HepG2 (cell line): ENCODE results near the gene CCNYL1. TPM values are rescaled to one million over a fixed set of nuclear protein-coding genes. Genes with fewer than 3 reads are reported as not detected.
"Not testable (repeated sequence)": the region's sequence is repeated elsewhere in the genome, so short reads cannot be mapped to it uniquely, and the experiment has no call there.

Source experiments
- ATAC-seq: fragments of 200-7000 bp; cut with Tn5 transposase; 3 replicates; pipeline ENCODE4 v1.9.1; 2020; ENCODE audit warnings: mild to moderate bottlenecking, moderate library complexity
- BruUV-seq: library from RNA; stranded (reverse); fragments of 400-500 nt; replicated peaks from 2 replicates; lab custom pipeline; 2021; lab: Mats Ljungman, UMichigan
- CTCF ChIA-PET: fragments of 300-600 bp; formaldehyde crosslinking; extraction: SDS; loops from one replicate; lab custom pipeline; 2021; ENCODE audit warnings: low total read pairs, inconsistent platforms, low intra/inter-chr PET ratio; lab: Yijun Ruan, JAX
- POLR2A ChIA-PET: fragments of 350-600 bp; sonication (Branson Sonifier 250); formaldehyde crosslinking; loops from one replicate; lab custom pipeline; 2020; ENCODE audit warnings: antibody characterized with exemption, inconsistent platforms; lab: Yijun Ruan, JAX
- DNase-seq: peaks from one replicate; pipeline ENCODE4 v3.0.0-alpha.2; 2015; ENCODE audit warnings: low spot score
- FAIRE-seq: peaks from 3 replicates; lab custom pipeline; 2011; peaks lifted over from hg19 to GRCh38; lab: Jason Lieb, UNC
- H2AFZ ChIP-seq: one replicate; pipeline ENCODE4 v1.6.1; 2011; ENCODE audit warnings: low read length, inconsistent platforms
- H3K27ac ChIP-seq: fragments of 300-600 bp; 3 replicates; pipeline ENCODE4 v1.8.0; 2011; ENCODE audit warnings: mixed run types, mild to moderate bottlenecking, mixed read lengths, low read length, inconsistent platforms; ENCODE audit not compliant: insufficient read depth; ENCODE audit errors: extremely low read length
- H3K27me3 ChIP-seq, 2 experiments: fragments of 200-600 bp in 1 of 2; 2 replicates in 1 of 2; 3 replicates in 1 of 2; pipeline versions ENCODE4 v1.6.0 to v1.8.0; 2011; ENCODE audit warnings: low read length in 2 of 2, mild to moderate bottlenecking in 2 of 2, moderate library complexity in 2 of 2, inconsistent platforms in 1 of 2; ENCODE audit not compliant: insufficient read depth in 2 of 2, control insufficient read depth in 1 of 2
- H3K36me3 ChIP-seq, 2 experiments: fragments of 200-600 bp in 1 of 2; replicated peaks in 1 of 2; 2 replicates in 1 of 2; 3 replicates in 1 of 2; pipeline versions ENCODE4 v1.5.1 to v1.8.0; 2011; ENCODE audit warnings: low read length in 2 of 2, inconsistent platforms in 1 of 2; ENCODE audit not compliant: insufficient read depth in 2 of 2, control insufficient read depth in 1 of 2
- H3K4me1 ChIP-seq: 2 replicates; pipeline ENCODE4 v1.5.1; 2012; ENCODE audit warnings: low read length, inconsistent platforms; ENCODE audit not compliant: insufficient read depth
- H3K4me2 ChIP-seq: 2 replicates; pipeline ENCODE4 v1.6.0; 2011; ENCODE audit warnings: low read depth, low read length, inconsistent platforms
- H3K4me3 ChIP-seq, 3 experiments: fragments of 200-600 bp in 1 of 3; sonication (generic), shearing (Covaris generic) in 1 of 3; replicated peaks in 1 of 3; 2 replicates each; pipeline ENCODE4 v1.5.1; 2011 to 2016; ENCODE audit warnings: low read length in 3 of 3, inconsistent platforms in 2 of 3, low read depth in 2 of 3, mild to moderate bottlenecking in 2 of 3, control low read depth in 1 of 3, mixed read lengths in 1 of 3; ENCODE audit not compliant: insufficient read depth in 1 of 3
- H3K79me2 ChIP-seq: one replicate; pipeline ENCODE4 v1.6.1; 2011; ENCODE audit warnings: low read length, inconsistent platforms; ENCODE audit not compliant: insufficient read depth
- H3K9ac ChIP-seq: 2 replicates; pipeline ENCODE4 v1.6.0; 2011; ENCODE audit warnings: mild to moderate bottlenecking, low read depth, low read length, inconsistent platforms; ENCODE audit not compliant: insufficient read depth
- H3K9me3 ChIP-seq: 2 replicates; pipeline ENCODE4 v1.5.1; 2012; ENCODE audit warnings: mild to moderate bottlenecking, low read length
- H4K20me1 ChIP-seq: 2 replicates; pipeline ENCODE4 v1.6.0; 2011; ENCODE audit warnings: inconsistent platforms, mild to moderate bottlenecking, low read length, moderate library complexity; ENCODE audit not compliant: insufficient read depth
- DDIT3 ChIP-seq: sonication (generic); formaldehyde crosslinking; IDR thresholded peaks from 2 replicates; pipeline ENCODE4 v1.4.0; 2020; ENCODE audit warnings: mild to moderate bottlenecking, missing genetic modification reagents
- DNMT1 ChIP-seq: sonication (generic); formaldehyde crosslinking; IDR thresholded peaks from 2 replicates; pipeline ENCODE4 v1.5.1; 2020; ENCODE audit warnings: mild to moderate bottlenecking, missing genetic modification reagents
- HNF4A ChIP-seq: sonication (generic); formaldehyde crosslinking; IDR thresholded peaks from 2 replicates; pipeline ENCODE4 v1.4.0; 2020; ENCODE audit warnings: missing genetic modification reagents
- HNRNPL ChIP-seq: fragments of 200-400 bp; formaldehyde crosslinking; IDR thresholded peaks from 2 replicates; pipeline ENCODE4 v1.6.1; 2017; ENCODE audit warnings: mild to moderate bottlenecking, low read depth, low read length
- RXRB ChIP-seq: IDR thresholded peaks from 2 replicates; pipeline ENCODE4 v1.6.1; 2016; ENCODE audit warnings: borderline replicate concordance, missing genetic modification reagents, missing compliant biosample characterization
- SIN3B ChIP-seq: fragments of 150-350 bp; IDR thresholded peaks from 2 replicates; pipeline ENCODE4 v1.6.1; 2014; ENCODE audit warnings: low read length
- SP1 ChIP-seq, 2 experiments: fragments of 450-650 bp in 1 of 2; sonication (generic) in 1 of 2; formaldehyde crosslinking in 1 of 2; IDR thresholded peaks; 2 replicates each; pipeline versions ENCODE4 v1.4.0 to v1.6.1; 2016 to 2020; ENCODE audit warnings: missing genetic modification reagents in 1 of 2
- TP53 ChIP-seq: sonication (generic); formaldehyde crosslinking; conservative IDR thresholded peaks from 2 replicates; pipeline ENCODE4 v1.4.0; 2020; ENCODE audit warnings: missing genetic modification reagents
- ZNF251 ChIP-seq: sonication (generic); formaldehyde crosslinking; IDR thresholded peaks from 2 replicates; pipeline ENCODE4 v1.9.0; 2021; ENCODE audit warnings: mild to moderate bottlenecking, missing genetic modification reagents
- ZNF552 ChIP-seq: sonication (generic); formaldehyde crosslinking; IDR thresholded peaks from 2 replicates; pipeline ENCODE4 v1.9.0; 2022; ENCODE audit warnings: missing genetic modification reagents, mild to moderate bottlenecking, borderline replicate concordance
- ZNF629 ChIP-seq: sonication (generic); formaldehyde crosslinking; conservative IDR thresholded peaks from 2 replicates; pipeline ENCODE4 v1.5.0; 2020; ENCODE audit warnings: missing genetic modification reagents
- ZNF7 ChIP-seq: IDR thresholded peaks from 2 replicates; pipeline ENCODE4 v1.6.1; 2016; ENCODE audit warnings: missing biosample characterization, missing genetic modification reagents
- WGBS: methylation state at CpG from one replicate; pipeline ENCODE4 v1.1.6; 2017; ENCODE audit warnings: low lambda C conversion rate; 5-methylcytosine and 5-hydroxymethylcytosine counted together
- in situ Hi-C: cut with HindIII; loops from 2 replicates; pipeline ENCODE4 v1.10.0; 2017; ENCODE audit warnings: low pct_unique_long_range_greater_than_20kb; ENCODE audit not compliant: extremely low pct_ligation_motif_present
- intact Hi-C: fragments of 100-400 bp; cut with micrococcal nuclease; formaldehyde crosslinking; loops from one replicate; pipeline ENCODE4 v1.10.0; 2022; ENCODE audit not compliant: unreplicated experiment
- polyA plus RNA-seq, 8 experiments: library from polyadenylated mRNA; depleted of rRNA in 3 of 8; stranded (reverse) in 7 of 8; unstranded in 1 of 8; fragments of >200 nt; fragmentation: Illumina TruSeq in 4 of 8; extraction: Trizol in 4 of 8; gene quantifications; 2 replicates each; pipeline versions ENCODE4 v1.2.1 to v1.2.3, GENCODE V29; 2011 to 2016; ENCODE audit warnings: low read depth in 4 of 8, missing spikeins in 1 of 8, mixed read lengths in 1 of 8; ENCODE audit not compliant: insufficient read depth in 1 of 8
- total RNA-seq, 5 experiments: library from RNA; depleted of rRNA; stranded (reverse); fragments of >200 nt; fragmentation: Illumina TruSeq; extraction: Trizol; gene quantifications; 2 replicates each; pipeline ENCODE4 v1.2.3, GENCODE V29; 2016; ENCODE audit warnings: low read depth in 1 of 5
- TF ChIP-seq, protein P1 (sequence below): sonication (generic); formaldehyde crosslinking; IDR thresholded peaks from 2 replicates; pipeline ENCODE4 v1.8.1; 2023; ENCODE audit warnings: missing genetic modification reagents, mild to moderate bottlenecking, borderline replicate concordance
- TF ChIP-seq, protein P2 (sequence below): sonication (generic); formaldehyde crosslinking; IDR thresholded peaks from 2 replicates; pipeline ENCODE4 v1.4.0; 2020; ENCODE audit warnings: mild to moderate bottlenecking, missing genetic modification reagents, borderline replicate concordance

The CCNYL1 gene
- total and polyA plus RNA-seq, 2 of the 13 experiments (the other 11 are each of a cell fraction or from before 2014, with no cell fraction given) = 12.5 to 16.2 TPM

DNA sequence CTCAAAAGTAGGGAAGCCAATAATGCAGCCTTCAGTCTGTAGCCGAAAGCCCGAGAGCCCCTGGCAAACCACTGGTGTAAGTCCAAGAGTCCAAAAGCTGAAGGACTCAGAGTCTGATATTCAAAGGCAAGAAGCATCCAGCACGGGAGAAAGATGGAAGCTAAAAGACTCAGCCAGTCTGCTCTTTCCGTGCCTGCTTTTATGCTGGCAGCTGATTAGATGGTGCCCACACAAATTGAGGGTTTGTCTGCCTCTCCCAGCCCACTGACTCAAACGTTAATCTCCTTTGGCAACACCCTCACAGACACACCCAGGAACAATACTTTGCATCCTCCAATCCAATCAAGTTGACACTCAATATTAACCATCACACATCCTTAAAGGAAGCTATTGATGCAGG lies 14.5 kb upstream of the CCNYL1 start:
- H3K79me2 ChIP-seq, H2AFZ ChIP-seq, H4K20me1 ChIP-seq, H3K36me3 ChIP-seq, intact Hi-C loops, H3K27ac ChIP-seq, DNase-seq, POLR2A ChIA-PET, H3K9me3 ChIP-seq, CTCF ChIA-PET, in situ Hi-C loops, BruUV-seq, H3K27me3 ChIP-seq, H3K4me3 ChIP-seq, FAIRE-seq, H3K9ac ChIP-seq: not testable (repeated sequence)
- peaks cover 38% of the 10 kb centered on the region for H3K4me1 ChIP-seq
- 8% methylated on average over 5 of the region's 5 CpGs for WGBS
- peak overlapping the region; percentile 33 for H3K4me2 ChIP-seq
- peak; percentile 33; the same call in 1 of the 3 replicates for ATAC-seq
- peak; percentile 91 for TF ChIP-seq ZNF7 (CRISPR knock-in tag)
- TF ChIP-seq HNF4A = peak; percentile 60
- TF ChIP-seq, protein P1, sequence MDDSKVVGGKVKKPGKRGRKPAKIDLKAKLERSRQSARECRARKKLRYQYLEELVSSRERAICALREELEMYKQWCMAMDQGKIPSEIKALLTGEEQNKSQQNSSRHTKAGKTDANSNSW = 0 out of 2 replicates have a peak, but pooled peaks have one; percentile 37

- BruUV-seq = no TSS peak
- Histone ChIP-seq H2AFZ (no peak overlapping the region), H3K9me3 (no peaks in the 10 kb centered on the region), H3K36me3 (no peaks in the 10 kb centered on the region), H3K27ac (no peak overlapping the region), H4K20me1 (no peaks in the 10 kb centered on the region), H3K27me3 (0 out of 5 replicates have a peak, but pooled peaks cover 0 to 6% of the 10 kb centered on the region in 2 experiments), H3K4me1 (peaks cover 36% of the 10 kb centered on the region), H3K4me3 (no peak overlapping the region), H3K4me2 (no peak overlapping the region), H3K9ac (no peak overlapping the region), H3K79me2 (no peaks in the 10 kb centered on the region)
- 89% methylated on average over 1 of the region's 1 CpG for WGBS
- ATAC-seq (no peak), FAIRE-seq (no peak), DNase-seq (no peak)
- TF ChIP-seq ZNF629 (CRISPR knock-in tag) (no peak), DDIT3 (CRISPR knock-in tag) (no peak), TP53 (CRISPR knock-in tag) (no peak), RXRB (CRISPR knock-in tag) (no peak), ZNF552 (CRISPR knock-in tag) (no peak), SP1 (IDR thresholded peaks at IDR 0.05) (no peak), SP1 (CRISPR knock-in tag; IDR thresholded peaks at IDR 0.05) (no peak), SIN3B (no peak), ZNF251 (CRISPR knock-in tag) (no peak), DNMT1 (CRISPR knock-in tag) (no peak), HNRNPL (no peak)
- TF ChIP-seq, protein P2, sequence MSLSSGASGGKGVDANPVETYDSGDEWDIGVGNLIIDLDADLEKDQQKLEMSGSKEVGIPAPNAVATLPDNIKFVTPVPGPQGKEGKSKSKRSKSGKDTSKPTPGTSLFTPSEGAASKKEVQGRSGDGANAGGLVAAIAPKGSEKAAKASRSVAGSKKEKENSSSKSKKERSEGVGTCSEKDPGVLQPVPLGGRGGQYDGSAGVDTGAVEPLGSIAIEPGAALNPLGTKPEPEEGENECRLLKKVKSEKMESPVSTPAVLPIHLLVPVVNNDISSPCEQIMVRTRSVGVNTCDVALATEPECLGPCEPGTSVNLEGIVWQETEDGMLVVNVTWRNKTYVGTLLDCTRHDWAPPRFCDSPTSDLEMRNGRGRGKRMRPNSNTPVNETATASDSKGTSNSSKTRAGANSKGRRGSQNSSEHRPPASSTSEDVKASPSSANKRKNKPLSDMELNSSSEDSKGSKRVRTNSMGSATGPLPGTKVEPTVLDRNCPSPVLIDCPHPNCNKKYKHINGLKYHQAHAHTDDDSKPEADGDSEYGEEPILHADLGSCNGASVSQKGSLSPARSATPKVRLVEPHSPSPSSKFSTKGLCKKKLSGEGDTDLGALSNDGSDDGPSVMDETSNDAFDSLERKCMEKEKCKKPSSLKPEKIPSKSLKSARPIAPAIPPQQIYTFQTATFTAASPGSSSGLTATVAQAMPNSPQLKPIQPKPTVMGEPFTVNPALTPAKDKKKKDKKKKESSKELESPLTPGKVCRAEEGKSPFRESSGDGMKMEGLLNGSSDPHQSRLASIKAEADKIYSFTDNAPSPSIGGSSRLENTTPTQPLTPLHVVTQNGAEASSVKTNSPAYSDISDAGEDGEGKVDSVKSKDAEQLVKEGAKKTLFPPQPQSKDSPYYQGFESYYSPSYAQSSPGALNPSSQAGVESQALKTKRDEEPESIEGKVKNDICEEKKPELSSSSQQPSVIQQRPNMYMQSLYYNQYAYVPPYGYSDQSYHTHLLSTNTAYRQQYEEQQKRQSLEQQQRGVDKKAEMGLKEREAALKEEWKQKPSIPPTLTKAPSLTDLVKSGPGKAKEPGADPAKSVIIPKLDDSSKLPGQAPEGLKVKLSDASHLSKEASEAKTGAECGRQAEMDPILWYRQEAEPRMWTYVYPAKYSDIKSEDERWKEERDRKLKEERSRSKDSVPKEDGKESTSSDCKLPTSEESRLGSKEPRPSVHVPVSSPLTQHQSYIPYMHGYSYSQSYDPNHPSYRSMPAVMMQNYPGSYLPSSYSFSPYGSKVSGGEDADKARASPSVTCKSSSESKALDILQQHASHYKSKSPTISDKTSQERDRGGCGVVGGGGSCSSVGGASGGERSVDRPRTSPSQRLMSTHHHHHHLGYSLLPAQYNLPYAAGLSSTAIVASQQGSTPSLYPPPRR (CRISPR knock-in tag) = no peak
- ChIA-PET CTCF (no interaction called here), POLR2A (no interaction called here)
- intact Hi-C loops = no loop called here
- in situ Hi-C loops = no loop called here
Observed at GRCh38 chr2:207697411-207697810, 14.0 kb upstream of the CCNYL1 start.
